DND-41 (cell line): ENCODE measurements around the gene GABBR2.

Source experiments
- ATAC-seq: fragments of 200-7000 bp; cut with Tn5 transposase; 3 replicates; pipeline ENCODE4 v1.9.1; 2021; ENCODE audit warnings: low read depth; ENCODE audit not compliant: insufficient read depth
- DNase-seq: peaks from one replicate; pipeline ENCODE4 v3.0.0-alpha.2; 2020
- H2AFZ ChIP-seq: 2 replicates; pipeline ENCODE4 v1.6.0; 2012; ENCODE audit warnings: low read depth, low read length
- H3K27ac ChIP-seq: 2 replicates; pipeline ENCODE4 v1.5.1; 2012; ENCODE audit warnings: low read length, inconsistent platforms
- H3K27me3 ChIP-seq: fragments of 200-600 bp; sonication (generic); 2 replicates; pipeline ENCODE4 v1.6.0; 2012; ENCODE audit warnings: low read length, mild to moderate bottlenecking, inconsistent platforms; ENCODE audit not compliant: insufficient read depth, poor library complexity
- H3K36me3 ChIP-seq: 2 replicates; pipeline ENCODE4 v1.5.1; 2012; ENCODE audit warnings: low read length, inconsistent platforms; ENCODE audit not compliant: insufficient read depth
- H3K4me1 ChIP-seq: 2 replicates; pipeline ENCODE4 v1.5.1; 2012; ENCODE audit warnings: mild to moderate bottlenecking, low read length; ENCODE audit not compliant: insufficient read depth
- H3K4me2 ChIP-seq: 2 replicates; pipeline ENCODE4 v1.6.0; 2012; ENCODE audit warnings: mild to moderate bottlenecking, moderate library complexity, low read length, inconsistent platforms; ENCODE audit not compliant: insufficient read depth
- H3K4me3 ChIP-seq, 2 experiments: fragments of 200-600 bp in 1 of 2; shearing (Covaris generic) in 1 of 2; 2 replicates each; pipeline ENCODE4 v1.5.1; 2012 to 2016; ENCODE audit warnings: inconsistent platforms in 2 of 2, low read length in 2 of 2, mild to moderate bottlenecking in 2 of 2, low read depth in 1 of 2, moderate library complexity in 1 of 2
- H3K79me2 ChIP-seq: 2 replicates; pipeline ENCODE4 v1.6.0; 2012; ENCODE audit warnings: low read length, inconsistent platforms; ENCODE audit not compliant: insufficient read depth
- H3K9ac ChIP-seq: 2 replicates; pipeline ENCODE4 v1.6.0; 2012; ENCODE audit warnings: low read depth, mild to moderate bottlenecking, inconsistent platforms, low read length, moderate library complexity
- H3K9me3 ChIP-seq: 2 replicates; pipeline ENCODE4 v1.5.1; 2012; ENCODE audit warnings: low read length, moderate library complexity, mild to moderate bottlenecking, inconsistent platforms; ENCODE audit not compliant: insufficient read depth, severe bottlenecking
- H4K20me1 ChIP-seq: 2 replicates; pipeline ENCODE4 v1.6.0; 2012; ENCODE audit warnings: low read length; ENCODE audit not compliant: insufficient read depth
- CTCF ChIP-seq: IDR thresholded peaks from 2 replicates; pipeline ENCODE4 v1.5.1; 2012; ENCODE audit warnings: borderline replicate concordance, low read length, moderate library complexity, mild to moderate bottlenecking; ENCODE audit not compliant: poor library complexity, severe bottlenecking; ENCODE audit errors: extremely low read depth
- EZH2 ChIP-seq: IDR thresholded peaks from 3 replicates; pipeline ENCODE4 v1.6.1; 2012; ENCODE audit warnings: borderline replicate concordance, low read depth, mild to moderate bottlenecking, moderate library complexity, low read length, inconsistent platforms; ENCODE audit not compliant: severe bottlenecking

The GABBR2 gene

GRCh38 chr9:98563212-98563907 is 145.4 kb downstream of the GABBR2 start:
- Histone ChIP-seq H3K79me2 (no peaks in the 10 kb centered on the region), H3K27me3 (peaks cover 2% of the 10 kb centered on the region), H3K4me3 (no peak overlapping the region), H3K9ac (no peak overlapping the region), H3K4me2 (no peak overlapping the region), H2AFZ (no peak overlapping the region), H3K9me3 (no peaks in the 10 kb centered on the region), H3K27ac (no peak overlapping the region), H3K36me3 (no peaks in the 10 kb centered on the region), H3K4me1 (no peaks in the 10 kb centered on the region), H4K20me1 (no peaks in the 10 kb centered on the region; the same call in 1 of the 2 replicates)
- DNase-seq (no peak), ATAC-seq (no peak)
- TF ChIP-seq EZH2: no peak
- TF ChIP-seq CTCF: no peak

GRCh38 chr9:98559561-98559960 is 149.2 kb downstream of the GABBR2 start:
- Histone ChIP-seq H2AFZ (no peak overlapping the region), H3K27me3 (peaks cover 6% of the 10 kb centered on the region), H3K4me3 (no peak overlapping the region), H3K9me3 (no peaks in the 10 kb centered on the region), H3K79me2 (no peaks in the 10 kb centered on the region), H3K4me2 (no peak overlapping the region), H3K27ac (no peak overlapping the region), H3K36me3 (no peaks in the 10 kb centered on the region), H4K20me1 (no peaks in the 10 kb centered on the region), H3K9ac (no peak overlapping the region), H3K4me1 (no peaks in the 10 kb centered on the region)
- DNase-seq (no peak), ATAC-seq (no peak)
- no peak for TF ChIP-seq CTCF
- TF ChIP-seq EZH2: no peak

- Histone ChIP-seq H3K4me2 (no peak overlapping the region), H3K27me3 (peaks cover 6% of the 10 kb centered on the region), H3K27ac (no peak overlapping the region), H3K36me3 (no peaks in the 10 kb centered on the region), H3K9ac (no peak overlapping the region), H3K9me3 (no peaks in the 10 kb centered on the region), H3K4me1 (no peaks in the 10 kb centered on the region), H2AFZ (no peak overlapping the region), H3K79me2 (no peaks in the 10 kb centered on the region), H4K20me1 (no peaks in the 10 kb centered on the region), H3K4me3 (no peak overlapping the region)
- DNase-seq (no peak), ATAC-seq (no peak)
- TF ChIP-seq EZH2: no peak
Measured at GRCh38 chr9:98558575-98558974, 150.2 kb downstream of the GABBR2 start.

GRCh38 chr9:98556511-98556910 is 152.2 kb downstream of the GABBR2 start:
- H3K4me3 ChIP-seq: no peak overlapping the region
- no peaks in the 10 kb centered on the region for H3K9me3 ChIP-seq
- no peaks in the 10 kb centered on the region for H3K79me2 ChIP-seq
- H3K27me3 ChIP-seq: peaks cover 6% of the 10 kb centered on the region
- no peak overlapping the region for H3K27ac ChIP-seq
- H3K4me1 ChIP-seq: no peaks in the 10 kb centered on the region
- ATAC-seq (no peak), DNase-seq (no peak)
- H3K9ac ChIP-seq: no peak overlapping the region
- H3K4me2 ChIP-seq: no peak overlapping the region
- TF ChIP-seq EZH2: no peak
- TF ChIP-seq CTCF: no peak
- H3K36me3 ChIP-seq: no peaks in the 10 kb centered on the region
- no peaks in the 10 kb centered on the region for H4K20me1 ChIP-seq
- no peak overlapping the region for H2AFZ ChIP-seq
